Ishikawa (cell line): ENCODE measurements around the gene HOXB5.

Experiments used
- CEBPB ChIP-seq: IDR thresholded peaks from 2 replicates; pipeline ENCODE4 v1.6.1; 2012
- CREB1 ChIP-seq: IDR thresholded peaks from 2 replicates; pipeline ENCODE4 v1.6.1; 2012; ENCODE audit warnings: low read depth
- EGR1 ChIP-seq: IDR thresholded peaks from 2 replicates; pipeline ENCODE4 v1.6.1; 2012
- EP300 ChIP-seq: IDR thresholded peaks from 2 replicates; pipeline ENCODE4 v1.6.1; 2012; ENCODE audit warnings: borderline replicate concordance
- FOXM1 ChIP-seq: IDR thresholded peaks from 2 replicates; pipeline ENCODE4 v1.6.1; 2012; ENCODE audit warnings: low read depth, borderline replicate concordance
- MAX ChIP-seq: IDR thresholded peaks from 2 replicates; pipeline ENCODE4 v1.6.1; 2012
- NFIC ChIP-seq: IDR thresholded peaks from 2 replicates; pipeline ENCODE4 v1.6.1; 2012
- RAD21 ChIP-seq: IDR thresholded peaks from 2 replicates; pipeline ENCODE4 v1.6.1; 2012; ENCODE audit warnings: low read depth
- REST ChIP-seq: IDR thresholded peaks from 2 replicates; pipeline ENCODE4 v1.6.1; 2012; ENCODE audit warnings: low read depth, mild to moderate bottlenecking
- TAF1 ChIP-seq: IDR thresholded peaks from 2 replicates; pipeline ENCODE4 v1.6.1; 2012; ENCODE audit warnings: low read depth, mild to moderate bottlenecking
- TCF12 ChIP-seq: IDR thresholded peaks from 2 replicates; pipeline ENCODE4 v1.6.1; 2012; ENCODE audit warnings: low read depth
- TEAD4 ChIP-seq: IDR thresholded peaks from 2 replicates; pipeline ENCODE4 v1.6.1; 2012
- USF1 ChIP-seq: IDR thresholded peaks from 2 replicates; pipeline ENCODE4 v1.6.1; 2012
- YY1 ChIP-seq: IDR thresholded peaks from 2 replicates; pipeline ENCODE4 v1.6.1; 2012; ENCODE audit warnings: low read depth
- ZBTB7A ChIP-seq: IDR thresholded peaks from 2 replicates; pipeline ENCODE4 v1.6.1; 2012; ENCODE audit warnings: low read depth

Gene HOXB5

GRCh38 chr17:48630009-48630924 is 36.7 kb upstream of the HOXB5 start:
- TF ChIP-seq REST (no peak), TCF12 (no peak), CEBPB (no peak), ZBTB7A (no peak), EGR1 (no peak), NFIC (no peak), CREB1 (no peak), USF1 (no peak), TEAD4 (no peak), YY1 (no peak), MAX (no peak), EP300 (no peak), RAD21 (no peak), TAF1 (no peak), FOXM1 (no peak)

- TF ChIP-seq TEAD4: no peak
- no peak for TF ChIP-seq MAX
- TF ChIP-seq CEBPB: no peak
- no peak for TF ChIP-seq ZBTB7A
- no peak for TF ChIP-seq EP300
- no peak for TF ChIP-seq TAF1
- TF ChIP-seq FOXM1: no peak
- TF ChIP-seq RAD21: no peak
- no peak for TF ChIP-seq REST
- no peak for TF ChIP-seq EGR1
- no peak for TF ChIP-seq TCF12
- TF ChIP-seq USF1: no peak
- TF ChIP-seq NFIC: no peak
Observed at GRCh38 chr17:48629411-48629759, 35.8 kb upstream of the HOXB5 start.

- no peak for TF ChIP-seq FOXM1
- TF ChIP-seq TCF12: no peak
- TF ChIP-seq CREB1: no peak
- TF ChIP-seq NFIC: no peak
- TF ChIP-seq TEAD4: no peak
- no peak for TF ChIP-seq YY1
- no peak for TF ChIP-seq TAF1
- no peak for TF ChIP-seq EP300
- no peak for TF ChIP-seq REST
- TF ChIP-seq CEBPB: no peak
- no peak for TF ChIP-seq MAX
- no peak for TF ChIP-seq RAD21
- no peak for TF ChIP-seq ZBTB7A
- TF ChIP-seq EGR1: no peak
- no peak for TF ChIP-seq USF1
Observed at GRCh38 chr17:48628649-48629410, 35.3 kb upstream of the HOXB5 start.
